ENCODE results near the gene GAD2.

Gene GAD2

GRCh38 chr10:26173837-26174236, 42.7 kb upstream of the GAD2 start (continued):
- no peak for TF ChIP-seq ZNF639 (tag by site-specific recombination; IDR thresholded peaks at IDR 0.05)
- no peak for TF ChIP-seq WT1 (tag by site-specific recombination; IDR thresholded peaks at IDR 0.05)
- no peak for TF ChIP-seq ZNF521 (tag by site-specific recombination; IDR thresholded peaks at IDR 0.05)
- no peak for TF ChIP-seq ZNF596 (tag by site-specific recombination; IDR thresholded peaks at IDR 0.05)
- TF ChIP-seq ZNF10 (tag by site-specific recombination; IDR thresholded peaks at IDR 0.05) = no peak

GRCh38 chr10:26177341-26177740, 39.2 kb upstream of the GAD2 start:
- H3K4me1 ChIP-seq (ENCODE audit: control insufficient read depth, insufficient read depth, low read length) = no peaks in the 10 kb centered on the region
- TF ChIP-seq ZNF37A (tag by site-specific recombination; IDR thresholded peaks at IDR 0.05) (no peak), ZNF768 (tag by site-specific recombination; IDR thresholded peaks at IDR 0.05) (no peak)
- no peaks in the 10 kb centered on the region for H3K36me3 ChIP-seq (ENCODE audit: control insufficient read depth in 2 of 2, insufficient read depth in 1 of 2, low read length in 2 of 2)
- CTCF ChIA-PET = no interaction called here
- no peak overlapping the region for H3K4me3 ChIP-seq (ENCODE audit: low read depth, low read length)
- POLR2A ChIA-PET = no interaction called here
- no peak overlapping the region for H3K27ac ChIP-seq (ENCODE audit: extremely low read depth, low read depth, low read length)
- no peaks in the 10 kb centered on the region for H3K9me3 ChIP-seq (ENCODE audit: control insufficient read depth, insufficient read depth, low read depth, low read length)

GRCh38 chr10:26194275-26194674, 22.3 kb upstream of the GAD2 start:
- Histone ChIP-seq H3K4me1 (ENCODE audit: control insufficient read depth, insufficient read depth, low read length) (no peaks in the 10 kb centered on the region), H3K4me3 (ENCODE audit: low read depth, low read length) (no peak overlapping the region), H3K9me3 (ENCODE audit: control insufficient read depth, insufficient read depth, low read depth, low read length) (no peaks in the 10 kb centered on the region), H3K27ac (ENCODE audit: extremely low read depth, low read depth, low read length) (no peak overlapping the region), H3K36me3 (ENCODE audit: control insufficient read depth in 2 of 2, insufficient read depth in 1 of 2, low read length in 2 of 2) (no peaks in the 10 kb centered on the region)
- ChIA-PET CTCF (no interaction called here), POLR2A (no interaction called here)
- TF ChIP-seq ZFP69B (tag by site-specific recombination; IDR thresholded peaks at IDR 0.05) (no peak), ZNF398 (tag by site-specific recombination; IDR thresholded peaks at IDR 0.05) (no peak), ZNF2 (tag by site-specific recombination; IDR thresholded peaks at IDR 0.05) (no peak), ZNF239 (tag by site-specific recombination; IDR thresholded peaks at IDR 0.05) (no peak), ZNF423 (tag by site-specific recombination; IDR thresholded peaks at IDR 0.05) (no peak), ZNF274 (IDR thresholded peaks at IDR 0.05; ENCODE audit: low read length) (no peak), ZNF274 (tag by site-specific recombination; IDR thresholded peaks at IDR 0.05; ENCODE audit: borderline replicate concordance) (no peak), ZNF549 (tag by site-specific recombination; IDR thresholded peaks at IDR 0.05) (no peak), ZNF837 (tag by site-specific recombination; IDR thresholded peaks at IDR 0.05) (no peak), ZNF747 (tag by site-specific recombination; IDR thresholded peaks at IDR 0.05) (no peak), REST (tag by site-specific recombination; IDR thresholded peaks at IDR 0.05) (no peak), OVOL3 (tag by site-specific recombination; IDR thresholded peaks at IDR 0.05) (no peak), KLF8 (tag by site-specific recombination; IDR thresholded peaks at IDR 0.05) (no peak), ZNF510 (tag by site-specific recombination; IDR thresholded peaks at IDR 0.05; ENCODE audit: insufficient replicate concordance) (no peak), ZNF518A (tag by site-specific recombination; conservative IDR thresholded peaks at IDR 0.05; ENCODE audit: low read depth) (no peak), ZNF311 (tag by site-specific recombination; IDR thresholded peaks at IDR 0.05; ENCODE audit: borderline replicate concordance) (no peak), ZNF785 (tag by site-specific recombination; IDR thresholded peaks at IDR 0.05) (no peak)

Measured in HEK293 (cell line).